HEK293 (cell line): ENCODE measurements around the gene SH3BP5.

ENCODE experiments used
- EGR2 ChIP-seq: fragments of 450-650 bp; formaldehyde crosslinking; IDR thresholded peaks from 2 replicates; pipeline ENCODE4 v1.5.1; 2016; ENCODE audit warnings: low read depth, missing biosample characterization, missing genetic modification characterization
- FEZF1 ChIP-seq: fragments of 450-650 bp; formaldehyde crosslinking; IDR thresholded peaks from 2 replicates; pipeline ENCODE4 v1.5.1; 2016; ENCODE audit warnings: missing biosample characterization, missing genetic modification characterization
- KLF10 ChIP-seq: fragments of 450-650 bp; IDR thresholded peaks from 2 replicates; pipeline ENCODE4 v1.5.1; 2018; ENCODE audit warnings: missing biosample characterization, mild to moderate bottlenecking, missing genetic modification characterization
- KLF7 ChIP-seq: fragments of 450-650 bp; formaldehyde crosslinking; IDR thresholded peaks from 2 replicates; pipeline ENCODE4 v1.5.1; 2016; ENCODE audit warnings: missing biosample characterization, missing genetic modification characterization, borderline replicate concordance
- PATZ1 ChIP-seq: fragments of 450-650 bp; formaldehyde crosslinking; IDR thresholded peaks from 2 replicates; pipeline ENCODE4 v1.5.1; 2016; ENCODE audit warnings: missing biosample characterization, missing genetic modification characterization
- PRDM1 ChIP-seq: fragments of 450-650 bp; formaldehyde crosslinking; IDR thresholded peaks from 2 replicates; pipeline ENCODE4; 2016; ENCODE audit warnings: missing biosample characterization, missing genetic modification characterization
- RBAK ChIP-seq: fragments of 450-650 bp; formaldehyde crosslinking; IDR thresholded peaks from 2 replicates; pipeline ENCODE4 v1.5.1; 2016; ENCODE audit warnings: missing biosample characterization, missing genetic modification characterization
- WT1 ChIP-seq: fragments of 450-650 bp; formaldehyde crosslinking; IDR thresholded peaks from 2 replicates; pipeline ENCODE4 v1.5.1; 2016; ENCODE audit warnings: missing biosample characterization, missing genetic modification characterization
- ZBTB10 ChIP-seq: fragments of 450-650 bp; formaldehyde crosslinking; IDR thresholded peaks from 2 replicates; pipeline ENCODE4 v1.5.1; 2016; ENCODE audit warnings: missing biosample characterization, missing genetic modification characterization
- ZBTB20 ChIP-seq: fragments of 450-650 bp; formaldehyde crosslinking; IDR thresholded peaks from 2 replicates; pipeline ENCODE4 v1.5.1; 2016; ENCODE audit warnings: missing biosample characterization, missing genetic modification characterization
- ZBTB48 ChIP-seq: fragments of 450-650 bp; formaldehyde crosslinking; IDR thresholded peaks from 2 replicates; pipeline ENCODE4 v1.5.1; 2016; ENCODE audit warnings: missing biosample characterization, missing genetic modification characterization
- ZFHX2 ChIP-seq: fragments of 450-650 bp; formaldehyde crosslinking; conservative IDR thresholded peaks from 2 replicates; pipeline ENCODE4 v1.5.1; 2016; ENCODE audit warnings: missing biosample characterization, missing genetic modification characterization
- ZNF146 ChIP-seq: fragments of 450-650 bp; formaldehyde crosslinking; IDR thresholded peaks from 2 replicates; pipeline ENCODE4 v1.5.1; 2016; ENCODE audit warnings: missing biosample characterization, missing genetic modification characterization
- ZNF148 ChIP-seq: fragments of 450-650 bp; formaldehyde crosslinking; IDR thresholded peaks from 2 replicates; pipeline ENCODE4 v1.5.0; 2017; ENCODE audit warnings: missing biosample characterization, missing genetic modification characterization, borderline replicate concordance
- ZNF184 ChIP-seq: fragments of 450-650 bp; IDR thresholded peaks from 2 replicates; pipeline ENCODE4 v1.5.1; 2018; ENCODE audit warnings: missing biosample characterization, mild to moderate bottlenecking, missing genetic modification characterization
- ZNF202 ChIP-seq: fragments of 450-650 bp; formaldehyde crosslinking; IDR thresholded peaks from 2 replicates; pipeline ENCODE4 v1.5.1; 2016; ENCODE audit warnings: missing biosample characterization, missing genetic modification characterization, borderline replicate concordance
- ZNF302 ChIP-seq: fragments of 450-650 bp; formaldehyde crosslinking; IDR thresholded peaks from 2 replicates; pipeline ENCODE4 v1.5.1; 2016; ENCODE audit warnings: missing biosample characterization, missing genetic modification characterization, low read depth
- ZNF341 ChIP-seq: fragments of 450-650 bp; formaldehyde crosslinking; IDR thresholded peaks from 2 replicates; pipeline ENCODE4; 2016; ENCODE audit warnings: low read depth, missing biosample characterization, missing genetic modification characterization
- ZNF354C ChIP-seq: fragments of 450-650 bp; formaldehyde crosslinking; IDR thresholded peaks from 2 replicates; pipeline ENCODE4 v1.5.1; 2016; ENCODE audit warnings: missing biosample characterization, missing genetic modification characterization, low read depth, borderline replicate concordance
- ZNF391 ChIP-seq: fragments of 450-650 bp; formaldehyde crosslinking; IDR thresholded peaks from 2 replicates; pipeline ENCODE4 v1.5.1; 2016; ENCODE audit warnings: low read depth, missing biosample characterization, missing genetic modification characterization, borderline replicate concordance
- ZNF433 ChIP-seq: fragments of 450-650 bp; formaldehyde crosslinking; IDR thresholded peaks from 2 replicates; pipeline ENCODE4 v1.5.1; 2016; ENCODE audit warnings: missing biosample characterization, missing genetic modification characterization, low read depth
- ZNF529 ChIP-seq: fragments of 450-650 bp; formaldehyde crosslinking; IDR thresholded peaks from 2 replicates; pipeline ENCODE4 v1.5.1; 2017; ENCODE audit warnings: missing genetic modification characterization, missing biosample characterization; ENCODE audit not compliant: insufficient replicate concordance
- ZNF610 ChIP-seq: fragments of 450-650 bp; formaldehyde crosslinking; IDR thresholded peaks from 2 replicates; pipeline ENCODE4 v1.5.1; 2016; ENCODE audit warnings: missing biosample characterization, missing genetic modification characterization, borderline replicate concordance
- TF ChIP-seq, protein P1 (sequence below): fragments of 450-650 bp; formaldehyde crosslinking; conservative IDR thresholded peaks from 2 replicates; pipeline ENCODE4 v1.5.1; 2016; ENCODE audit warnings: low read depth, missing biosample characterization, missing genetic modification characterization
- TF ChIP-seq, protein P2 (sequence below): fragments of 450-650 bp; formaldehyde crosslinking; IDR thresholded peaks from 2 replicates; pipeline ENCODE4 v1.5.1; 2016; ENCODE audit warnings: missing biosample characterization, missing genetic modification characterization

The SH3BP5 gene

DNA sequence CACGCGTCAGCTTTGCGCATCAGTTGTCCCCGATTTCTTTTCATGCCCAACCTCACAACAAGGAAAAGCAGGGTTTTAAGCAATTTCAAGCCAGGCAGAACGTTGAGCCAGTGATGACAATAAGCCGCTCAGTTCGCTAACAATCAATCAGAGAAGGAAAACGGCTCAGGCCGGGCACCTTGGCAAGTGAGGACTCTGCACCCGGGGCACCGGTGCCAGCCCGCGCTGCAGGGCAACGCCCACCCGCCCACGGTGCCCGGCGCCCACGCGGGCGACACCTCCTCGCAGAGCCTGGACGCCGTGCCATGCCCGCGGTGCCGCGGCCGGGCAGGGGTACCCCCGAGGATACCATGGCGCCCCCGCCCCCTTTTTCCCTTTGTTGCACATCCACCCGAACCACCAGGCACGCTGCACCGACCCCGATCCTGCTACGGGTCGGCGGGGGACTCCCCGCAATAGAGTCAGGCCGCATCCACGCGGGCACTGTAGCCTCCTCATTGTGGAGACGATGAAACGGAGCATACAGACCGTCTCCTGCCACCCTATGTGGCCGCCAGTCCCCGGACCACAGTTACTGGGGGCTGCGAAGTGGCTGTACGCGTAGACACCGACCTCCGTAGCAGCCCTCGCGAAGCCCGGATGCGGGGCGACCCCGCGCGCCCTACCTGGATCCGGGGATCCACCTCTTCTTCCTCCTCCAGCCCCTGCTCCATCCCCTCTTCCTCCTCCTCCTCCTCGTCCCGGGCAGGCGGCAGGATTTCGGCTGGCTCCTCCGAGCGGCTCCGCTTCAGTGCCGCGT, 581 bp downstream of the SH3BP5 start (continued):
- TF ChIP-seq, protein P1, sequence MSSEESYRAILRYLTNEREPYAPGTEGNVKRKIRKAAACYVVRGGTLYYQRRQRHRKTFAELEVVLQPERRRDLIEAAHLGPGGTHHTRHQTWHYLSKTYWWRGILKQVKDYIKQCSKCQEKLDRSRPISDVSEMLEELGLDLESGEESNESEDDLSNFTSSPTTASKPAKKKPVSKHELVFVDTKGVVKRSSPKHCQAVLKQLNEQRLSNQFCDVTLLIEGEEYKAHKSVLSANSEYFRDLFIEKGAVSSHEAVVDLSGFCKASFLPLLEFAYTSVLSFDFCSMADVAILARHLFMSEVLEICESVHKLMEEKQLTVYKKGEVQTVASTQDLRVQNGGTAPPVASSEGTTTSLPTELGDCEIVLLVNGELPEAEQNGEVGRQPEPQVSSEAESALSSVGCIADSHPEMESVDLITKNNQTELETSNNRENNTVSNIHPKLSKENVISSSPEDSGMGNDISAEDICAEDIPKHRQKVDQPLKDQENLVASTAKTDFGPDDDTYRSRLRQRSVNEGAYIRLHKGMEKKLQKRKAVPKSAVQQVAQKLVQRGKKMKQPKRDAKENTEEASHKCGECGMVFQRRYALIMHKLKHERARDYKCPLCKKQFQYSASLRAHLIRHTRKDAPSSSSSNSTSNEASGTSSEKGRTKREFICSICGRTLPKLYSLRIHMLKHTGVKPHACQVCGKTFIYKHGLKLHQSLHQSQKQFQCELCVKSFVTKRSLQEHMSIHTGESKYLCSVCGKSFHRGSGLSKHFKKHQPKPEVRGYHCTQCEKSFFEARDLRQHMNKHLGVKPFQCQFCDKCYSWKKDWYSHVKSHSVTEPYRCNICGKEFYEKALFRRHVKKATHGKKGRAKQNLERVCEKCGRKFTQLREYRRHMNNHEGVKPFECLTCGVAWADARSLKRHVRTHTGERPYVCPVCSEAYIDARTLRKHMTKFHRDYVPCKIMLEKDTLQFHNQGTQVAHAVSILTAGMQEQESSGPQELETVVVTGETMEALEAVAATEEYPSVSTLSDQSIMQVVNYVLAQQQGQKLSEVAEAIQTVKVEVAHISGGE (tag by site-specific recombination): peak; percentile 63
- TF ChIP-seq PRDM1 (tag by site-specific recombination) (no peak), RBAK (tag by site-specific recombination) (no peak), ZNF391 (tag by site-specific recombination) (peak; percentile 17; the same call in 1 of the 2 replicates), ZNF529 (tag by site-specific recombination) (no peak), WT1 (tag by site-specific recombination) (no peak), ZNF341 (tag by site-specific recombination) (no peak), ZBTB10 (tag by site-specific recombination) (0 out of 2 replicates have a peak, but pooled peaks have one; percentile 43), ZNF433 (tag by site-specific recombination) (no peak), EGR2 (tag by site-specific recombination) (peak; percentile 74), ZNF148 (tag by site-specific recombination) (no peak), ZFHX2 (tag by site-specific recombination) (peak; percentile 96), ZNF146 (no peak), PATZ1 (no peak), KLF7 (tag by site-specific recombination) (no peak), KLF10 (peak; percentile 10; the same call in 1 of the 2 replicates), ZNF302 (tag by site-specific recombination) (no peak), ZNF354C (tag by site-specific recombination) (no peak), ZBTB20 (tag by site-specific recombination) (peak; percentile 71; the same call in 1 of the 2 replicates), ZNF610 (tag by site-specific recombination) (no peak), FEZF1 (tag by site-specific recombination) (no peak), ZBTB48 (tag by site-specific recombination) (no peak), ZNF184 (tag by site-specific recombination) (no peak), ZNF202 (tag by site-specific recombination) (no peak)
- TF ChIP-seq, protein P2, sequence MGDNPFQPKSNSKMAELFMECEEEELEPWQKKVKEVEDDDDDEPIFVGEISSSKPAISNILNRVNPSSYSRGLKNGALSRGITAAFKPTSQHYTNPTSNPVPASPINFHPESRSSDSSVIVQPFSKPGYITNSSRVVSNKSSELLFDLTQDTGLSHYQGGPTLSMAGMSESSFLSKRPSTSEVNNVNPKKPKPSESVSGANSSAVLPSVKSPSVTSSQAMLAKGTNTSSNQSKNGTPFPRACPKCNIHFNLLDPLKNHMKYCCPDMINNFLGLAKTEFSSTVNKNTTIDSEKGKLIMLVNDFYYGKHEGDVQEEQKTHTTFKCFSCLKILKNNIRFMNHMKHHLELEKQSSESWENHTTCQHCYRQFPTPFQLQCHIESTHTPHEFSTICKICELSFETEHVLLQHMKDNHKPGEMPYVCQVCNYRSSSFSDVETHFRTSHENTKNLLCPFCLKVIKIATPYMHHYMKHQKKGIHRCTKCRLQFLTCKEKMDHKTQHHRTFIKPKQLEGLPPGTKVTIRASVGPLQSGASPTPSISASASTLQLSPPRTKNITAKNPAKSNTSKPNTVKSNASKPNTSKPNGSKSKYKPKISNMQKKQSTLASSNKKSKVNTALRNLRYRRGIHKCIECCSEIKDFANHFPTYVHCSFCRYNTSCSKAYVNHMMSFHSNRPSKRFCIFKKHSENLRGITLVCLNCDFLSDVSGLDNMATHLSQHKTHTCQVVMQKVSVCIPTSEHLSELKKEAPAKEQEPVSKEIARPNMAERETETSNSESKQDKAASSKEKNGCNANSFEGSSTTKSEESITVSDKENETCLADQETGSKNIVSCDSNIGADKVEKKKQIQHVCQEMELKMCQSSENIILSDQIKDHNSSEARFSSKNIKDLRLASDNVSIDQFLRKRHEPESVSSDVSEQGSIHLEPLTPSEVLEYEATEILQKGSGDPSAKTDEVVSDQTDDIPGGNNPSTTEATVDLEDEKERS: no peak
